Upper lobe of right lung (tissue), 1 donor: ENCODE data around the gene TAF13. TPM values are rescaled to one million over a fixed set of nuclear protein-coding genes. Genes with fewer than 3 reads are reported as not detected.

Experiments
- ATAC-seq: fragments of 200-7000 bp; cut with Tn5 transposase; one replicate; pipeline ENCODE4 v1.9.1; 2020; ENCODE audit warnings: mild to moderate bottlenecking, moderate library complexity
- DNase-seq: peaks from one replicate; pipeline ENCODE4 v3.0.0-alpha.2; 2020
- H3K27ac ChIP-seq: fragments of 200-600 bp; one replicate; pipeline ENCODE4 v1.8.0; 2022
- H3K27me3 ChIP-seq: fragments of 200-600 bp; one replicate; pipeline ENCODE4 v1.8.0; 2022; ENCODE audit warnings: mild to moderate bottlenecking
- H3K36me3 ChIP-seq: fragments of 200-600 bp; one replicate; pipeline ENCODE4 v1.8.0; 2022
- H3K4me1 ChIP-seq: fragments of 200-600 bp; one replicate; pipeline ENCODE4 v1.8.0; 2022
- H3K4me3 ChIP-seq: fragments of 200-600 bp; one replicate; pipeline ENCODE4 v1.8.0; 2022; ENCODE audit warnings: mild to moderate bottlenecking
- H3K9me3 ChIP-seq: fragments of 200-600 bp; one replicate; pipeline ENCODE4 v1.8.0; 2022
- intact Hi-C: fragments of 100-400 bp; cut with DNase I; formaldehyde crosslinking; loops from one replicate; pipeline ENCODE4 v1.11.0; 2022
- long read RNA-seq: library from polyadenylated mRNA; unstranded; transcript quantifications from one replicate; pipeline ENCODE4 v2.0.0, GENCODE V29; 2021
- total RNA-seq: library from RNA; stranded (reverse); fragmentation: NEBNext Ultra II Directional; extraction: Animal tissue kit (Norgen Biotek cat#: 25700); gene quantifications from one replicate; pipeline ENCODE4 v1.2.1, GENCODE V29; 2021
- TF ChIP-seq, protein P1 (sequence below): fragments of 200-600 bp; IDR thresholded peaks from one replicate; pipeline ENCODE4 v1.8.0; 2022; ENCODE audit warnings: antibody characterized with exemption
- donor health status: DM: no; HTN: yes; CAD: no; lungs with severe emphysema.

The TAF13 gene, protein sequence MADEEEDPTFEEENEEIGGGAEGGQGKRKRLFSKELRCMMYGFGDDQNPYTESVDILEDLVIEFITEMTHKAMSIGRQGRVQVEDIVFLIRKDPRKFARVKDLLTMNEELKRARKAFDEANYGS
- 41.1 TPM for total RNA-seq
- long read RNA-seq, partial matches to known transcripts = 3 of 3 reads
- long read RNA-seq, other reads (novel, unspliced or antisense) = 0 of 3 reads

DNA sequence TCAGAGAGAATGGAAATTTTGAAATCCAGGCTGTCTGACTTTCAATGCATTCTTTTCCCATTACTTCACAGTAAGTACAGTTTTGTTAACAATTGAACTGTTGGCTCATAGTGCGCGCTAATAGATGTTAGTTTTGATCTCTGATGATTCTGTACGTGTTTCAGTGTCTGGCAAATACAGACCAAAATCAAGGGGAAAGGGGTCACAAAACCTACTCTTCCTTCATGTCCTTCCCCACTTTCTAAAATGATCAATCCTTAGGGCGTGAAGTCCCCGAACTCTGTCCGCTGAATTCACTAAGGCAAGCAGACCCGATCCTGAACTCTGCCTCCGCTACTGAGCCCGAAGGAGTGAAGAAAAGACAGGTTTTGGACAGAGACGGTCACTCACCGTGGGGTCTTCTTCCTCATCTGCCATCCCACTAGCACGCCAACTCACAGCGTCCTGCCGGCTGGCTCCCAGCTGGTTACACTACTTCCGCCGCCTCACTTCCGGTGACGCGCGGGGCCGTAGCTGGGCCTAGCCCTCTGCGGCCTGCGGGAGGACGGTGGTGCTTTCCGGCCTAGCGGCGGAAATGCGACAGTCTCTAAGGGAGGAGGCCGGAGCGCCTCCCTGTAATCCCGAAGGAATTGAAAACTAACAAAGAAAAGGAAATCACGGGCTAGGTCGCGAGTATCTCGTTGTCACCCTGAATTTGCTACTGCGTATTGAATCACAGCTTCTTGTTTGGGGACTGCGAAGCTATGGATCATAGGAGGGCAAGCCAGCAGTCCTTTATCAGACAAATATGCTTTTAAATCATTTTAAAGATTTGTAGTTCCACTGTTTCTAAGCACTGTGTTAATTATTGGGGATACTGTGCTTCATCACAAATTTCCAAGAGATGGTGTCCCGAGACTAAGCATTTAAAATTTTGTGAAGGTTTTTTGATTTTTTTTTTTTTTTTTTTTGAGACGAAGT is at the start of gene TAF13:
TSS of gene TAF13 (minus strand) at position 473 of the 960 bp plus-strand sequence. CDS start at position 417, 56 bp downstream.
- DNase-seq (peak; percentile 98), ATAC-seq (peak; percentile 100)
- TF ChIP-seq, protein P1, sequence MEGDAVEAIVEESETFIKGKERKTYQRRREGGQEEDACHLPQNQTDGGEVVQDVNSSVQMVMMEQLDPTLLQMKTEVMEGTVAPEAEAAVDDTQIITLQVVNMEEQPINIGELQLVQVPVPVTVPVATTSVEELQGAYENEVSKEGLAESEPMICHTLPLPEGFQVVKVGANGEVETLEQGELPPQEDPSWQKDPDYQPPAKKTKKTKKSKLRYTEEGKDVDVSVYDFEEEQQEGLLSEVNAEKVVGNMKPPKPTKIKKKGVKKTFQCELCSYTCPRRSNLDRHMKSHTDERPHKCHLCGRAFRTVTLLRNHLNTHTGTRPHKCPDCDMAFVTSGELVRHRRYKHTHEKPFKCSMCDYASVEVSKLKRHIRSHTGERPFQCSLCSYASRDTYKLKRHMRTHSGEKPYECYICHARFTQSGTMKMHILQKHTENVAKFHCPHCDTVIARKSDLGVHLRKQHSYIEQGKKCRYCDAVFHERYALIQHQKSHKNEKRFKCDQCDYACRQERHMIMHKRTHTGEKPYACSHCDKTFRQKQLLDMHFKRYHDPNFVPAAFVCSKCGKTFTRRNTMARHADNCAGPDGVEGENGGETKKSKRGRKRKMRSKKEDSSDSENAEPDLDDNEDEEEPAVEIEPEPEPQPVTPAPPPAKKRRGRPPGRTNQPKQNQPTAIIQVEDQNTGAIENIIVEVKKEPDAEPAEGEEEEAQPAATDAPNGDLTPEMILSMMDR = peak; percentile 14
- Histone ChIP-seq H3K4me3 (peak within 1 kb of the TSS; percentile 71), H3K36me3 (peaks cover 9% of the 10 kb centered on the region), H3K27me3 (no peaks in the 10 kb centered on the region), H3K4me1 (peaks cover 8% of the 10 kb centered on the region), H3K9me3 (no peaks in the 10 kb centered on the region), H3K27ac (peak within 1 kb of the TSS; percentile 92)
- intact Hi-C loops = no loop called here

DNA sequence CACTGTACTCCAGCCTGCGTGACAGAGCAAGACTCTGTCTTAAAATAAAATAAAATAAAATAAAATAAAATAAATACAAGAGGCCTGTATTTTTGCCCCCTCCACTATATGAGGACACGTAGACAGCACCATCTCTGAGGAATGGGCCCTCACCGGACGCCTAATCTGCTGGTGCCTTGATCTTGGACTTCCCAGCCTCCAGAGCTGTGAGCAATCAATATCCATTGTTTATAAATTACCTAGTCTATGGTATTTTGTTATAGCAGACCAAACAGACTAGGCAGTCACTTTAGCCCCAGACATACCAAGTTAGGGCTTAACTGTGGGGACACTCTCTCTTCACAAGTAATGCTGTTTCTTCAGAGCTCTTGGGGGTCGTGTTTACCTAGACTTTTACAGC is 44.6 kb upstream of the TAF13 start:
- intact Hi-C loops = no loop called here
- no peak overlapping the region for H3K27ac ChIP-seq
- no peak overlapping the region for H3K4me3 ChIP-seq
- H3K27me3 ChIP-seq = peaks cover 21% of the 10 kb centered on the region
- no peaks in the 10 kb centered on the region for H3K9me3 ChIP-seq
- no peak for DNase-seq
- no peaks in the 10 kb centered on the region for H3K4me1 ChIP-seq
- H3K36me3 ChIP-seq = no peaks in the 10 kb centered on the region
- TF ChIP-seq, protein P1 = no peak
- ATAC-seq = no peak

DNA sequence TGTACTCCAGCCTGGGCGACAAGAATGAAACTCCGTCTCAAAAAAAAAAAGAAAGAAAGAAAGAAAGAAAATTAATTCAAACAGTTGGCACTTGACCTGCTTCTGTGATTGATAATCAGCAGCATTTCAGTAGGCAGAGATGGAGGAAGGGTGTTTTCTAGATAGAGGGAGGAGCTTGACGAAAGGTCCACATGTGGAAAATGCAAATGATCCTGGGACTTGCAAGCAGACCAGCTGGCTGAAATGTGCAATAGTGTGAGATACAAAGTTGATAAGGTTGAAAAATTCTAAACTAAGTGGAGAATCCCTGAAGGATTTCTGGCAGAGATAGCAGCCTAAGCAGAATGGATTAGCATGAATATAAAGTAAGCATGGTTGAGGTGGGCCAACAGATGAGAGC is 42.3 kb upstream of the TAF13 start:
- H3K27ac ChIP-seq = no peak overlapping the region
- peaks cover 40% of the 10 kb centered on the region for H3K27me3 ChIP-seq
- H3K36me3 ChIP-seq = no peaks in the 10 kb centered on the region
- H3K4me3 ChIP-seq = no peak overlapping the region
- H3K4me1 ChIP-seq = peaks cover 10% of the 10 kb centered on the region
- TF ChIP-seq, protein P1 = no peak
- DNase-seq = no peak
- intact Hi-C loops = no loop called here
- no peak for ATAC-seq
- H3K9me3 ChIP-seq = no peaks in the 10 kb centered on the region

DNA sequence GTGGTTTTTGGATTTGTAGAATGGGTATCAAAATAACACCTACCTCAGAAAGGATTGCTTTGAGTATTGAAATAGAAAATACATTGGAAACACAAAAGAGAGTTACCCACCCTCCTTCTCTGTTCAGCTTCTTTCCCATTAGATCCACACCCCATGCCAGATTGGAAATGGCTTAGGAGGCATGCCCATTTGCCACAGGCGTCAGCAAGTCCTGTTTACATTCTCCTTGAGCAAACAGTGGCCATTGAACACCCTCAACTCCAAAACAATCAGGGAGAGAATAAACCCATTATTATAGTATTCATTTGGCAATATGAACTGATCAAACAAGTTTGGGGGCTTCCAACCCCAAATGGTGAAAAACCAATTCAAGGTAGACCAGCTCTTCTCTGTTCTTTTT is 40.5 kb upstream of the TAF13 start:
- no peaks in the 10 kb centered on the region for H3K36me3 ChIP-seq
- no peak overlapping the region for H3K4me3 ChIP-seq
- ATAC-seq = no peak
- peaks cover 19% of the 10 kb centered on the region for H3K4me1 ChIP-seq
- no peaks in the 10 kb centered on the region for H3K9me3 ChIP-seq
- H3K27ac ChIP-seq = no peak overlapping the region
- intact Hi-C loops = no loop called here
- peaks cover 40% of the 10 kb centered on the region for H3K27me3 ChIP-seq
- DNase-seq = no peak
- TF ChIP-seq, protein P1 = no peak

DNA sequence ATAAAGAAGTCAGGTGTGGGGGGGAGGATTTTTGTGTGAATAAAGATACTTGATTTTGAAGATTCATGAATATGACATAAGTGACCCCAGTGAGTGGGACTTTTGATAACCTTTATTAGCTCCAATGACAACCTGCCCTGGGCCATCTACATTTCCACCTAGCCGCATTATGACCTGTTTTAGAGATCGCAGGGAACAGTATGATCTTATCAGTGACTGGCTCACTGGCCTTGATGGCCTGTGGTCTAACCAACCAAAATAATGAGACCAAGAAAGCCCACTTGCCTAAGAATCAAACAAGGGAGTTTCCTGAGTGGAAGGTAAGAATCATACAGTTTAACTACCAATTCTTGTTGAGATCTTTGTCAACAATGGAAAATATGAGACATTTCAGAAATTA is 39.9 kb upstream of the TAF13 start:
- Histone ChIP-seq H3K36me3 (no peaks in the 10 kb centered on the region), H3K27ac (no peak overlapping the region), H3K4me3 (no peak overlapping the region), H3K9me3 (no peaks in the 10 kb centered on the region), H3K4me1 (peaks cover 19% of the 10 kb centered on the region), H3K27me3 (peaks cover 40% of the 10 kb centered on the region)
- ATAC-seq (no peak), DNase-seq (no peak)
- intact Hi-C loops = no loop called here
- TF ChIP-seq, protein P1 = no peak
